GM21786 (cell line): ENCODE results near the gene ZNRF1.
"Not testable (repeated sequence)": the region's sequence is repeated elsewhere in the genome, so short reads cannot be mapped to it uniquely, and the experiment has no call there.

Experiments used
- ATAC-seq: cut with Tn5 transposase; IDR thresholded peaks from one replicate; pipeline ENCODE4 v1.9.1; 2021; ENCODE audit not compliant: unreplicated experiment

ZNRF1 gene

DNA sequence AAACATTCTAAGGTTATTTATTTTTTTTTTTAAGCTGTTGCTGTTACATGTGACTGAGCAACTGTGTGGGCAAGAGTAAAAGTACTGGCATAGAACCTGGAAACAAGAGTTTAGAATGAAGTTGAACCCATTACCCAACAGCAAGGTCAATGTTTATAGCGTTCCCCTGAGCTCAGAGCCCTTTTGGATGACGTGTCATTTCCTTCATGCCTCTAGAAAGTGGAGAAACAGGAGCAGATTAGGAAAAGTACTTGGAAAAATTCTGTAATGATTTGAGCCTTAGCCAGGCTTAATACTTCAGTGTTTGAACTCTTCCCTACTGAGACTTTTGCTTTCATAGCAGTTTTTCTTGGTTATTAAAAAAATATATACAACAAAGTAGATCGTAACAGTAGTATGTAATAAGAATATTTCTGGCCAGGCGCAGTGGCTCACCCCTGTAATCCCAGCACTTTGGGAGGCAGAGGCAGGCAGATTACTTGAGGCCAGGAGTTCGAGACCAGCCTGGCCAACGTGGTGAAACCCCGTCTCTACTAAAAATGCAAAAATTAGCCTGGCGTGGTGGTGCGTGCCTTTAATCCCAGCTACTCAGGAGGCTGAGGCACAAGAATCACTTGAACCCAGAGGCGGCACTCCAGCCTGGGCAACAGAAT is 27.5 kb downstream of the ZNRF1 start:
- ATAC-seq = not testable (repeated sequence)

DNA sequence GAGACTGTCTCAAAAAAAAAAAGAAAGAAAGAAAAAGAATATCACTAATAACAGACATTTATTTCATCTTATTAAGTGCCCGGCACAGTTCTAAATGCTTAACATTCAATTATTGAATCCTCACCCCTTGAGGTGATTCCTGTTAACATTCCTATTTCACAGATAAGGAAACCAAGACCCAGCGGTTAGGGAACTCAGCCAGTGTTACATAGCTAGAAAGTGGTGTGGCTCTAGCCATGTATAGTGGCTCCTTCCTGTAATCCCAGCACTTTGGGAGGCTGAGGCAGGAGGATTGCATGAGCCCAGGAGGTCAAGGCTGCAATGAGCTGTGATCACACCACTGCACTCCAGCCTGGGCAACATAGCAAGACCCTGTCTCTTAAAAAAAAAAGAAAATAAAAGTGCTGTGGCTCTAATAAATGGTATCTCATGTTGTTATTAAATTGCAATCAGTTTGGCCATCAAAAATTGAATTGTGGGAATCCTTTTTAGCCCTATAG is 28.1 kb downstream of the ZNRF1 start:
- ATAC-seq = no peak

DNA sequence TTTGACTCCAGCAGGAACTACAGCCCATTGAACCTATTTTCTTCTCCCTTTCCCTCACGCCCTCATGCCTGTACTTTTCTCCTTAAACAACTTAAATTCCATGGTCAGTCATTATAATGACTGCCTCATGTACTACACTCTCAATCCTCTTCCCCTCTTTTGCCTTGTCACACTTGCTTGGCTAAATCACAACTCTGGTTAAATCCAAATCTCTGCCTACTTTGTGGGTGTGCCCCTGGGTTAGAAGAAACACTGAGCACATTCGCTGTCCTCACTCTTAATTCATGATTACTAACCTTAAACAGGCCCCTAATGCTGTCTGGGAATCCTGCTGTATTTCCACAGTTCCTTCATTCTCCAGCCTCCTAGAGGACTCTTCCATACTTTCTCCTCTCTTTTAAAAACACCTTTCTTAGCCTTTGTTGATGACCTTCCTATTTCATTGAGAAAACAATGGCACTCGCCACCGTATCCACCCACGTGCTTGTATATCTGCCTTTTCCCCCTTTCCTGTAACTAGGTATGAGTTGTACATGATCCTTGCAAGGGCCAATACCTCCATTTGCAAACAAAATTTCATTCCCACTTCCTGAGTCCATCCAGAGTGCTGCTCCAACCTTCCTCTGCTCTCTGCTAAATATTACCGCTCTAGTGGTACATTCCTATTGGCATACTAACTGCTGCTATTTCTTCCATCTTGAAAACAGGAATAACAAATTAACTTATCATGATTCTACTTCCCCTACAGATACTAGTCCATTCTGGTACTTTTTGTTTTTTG is 28.9 kb downstream of the ZNRF1 start:
- no peak for ATAC-seq

DNA sequence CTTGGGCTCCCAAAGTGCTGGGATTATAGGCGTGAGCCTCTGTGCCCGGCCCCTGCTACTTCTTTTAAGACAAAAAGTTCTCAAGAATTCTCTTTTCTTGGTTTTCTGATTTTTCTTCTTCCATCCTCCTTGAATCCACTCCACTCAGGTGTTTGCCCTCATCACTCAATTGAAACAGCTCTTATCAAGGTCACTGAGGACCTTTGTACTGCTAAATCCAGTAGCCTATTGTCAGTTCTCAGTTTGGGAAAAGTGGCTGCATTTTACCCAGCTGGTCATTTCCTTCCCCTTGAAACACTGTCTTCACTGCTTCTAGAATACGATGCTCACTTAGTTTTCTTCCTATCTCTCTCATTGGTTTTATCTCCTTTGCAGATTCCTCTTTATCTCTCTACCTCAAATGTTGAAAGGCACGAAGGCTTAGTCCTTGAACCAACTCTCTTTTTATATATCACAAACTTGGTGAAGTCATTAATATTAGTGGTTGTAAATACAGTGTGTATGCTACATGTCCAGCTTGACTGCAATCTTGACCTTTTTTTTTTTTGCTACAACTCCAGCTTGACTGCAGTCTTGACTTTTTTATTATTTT is 29.8 kb downstream of the ZNRF1 start:
- ATAC-seq = no peak

DNA sequence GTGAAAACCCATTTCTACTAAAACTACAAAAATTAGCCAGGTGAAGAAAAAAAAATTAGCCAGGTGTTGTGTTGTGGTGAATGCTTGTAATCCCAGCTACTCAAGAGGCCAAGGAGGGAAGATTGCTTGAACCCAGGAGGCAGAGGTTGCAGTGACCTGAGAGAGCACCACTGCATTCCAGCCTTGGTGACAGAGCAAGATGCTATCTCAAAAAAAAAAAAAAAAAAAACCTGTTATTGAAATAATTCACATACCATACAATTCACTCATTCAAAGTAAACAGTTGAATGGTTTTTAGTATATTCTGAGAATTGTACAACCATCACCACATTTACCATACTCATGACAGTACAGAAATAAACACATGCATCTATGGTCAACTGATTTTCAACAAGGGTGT is 31.0 kb downstream of the ZNRF1 start:
- no peak for ATAC-seq

DNA sequence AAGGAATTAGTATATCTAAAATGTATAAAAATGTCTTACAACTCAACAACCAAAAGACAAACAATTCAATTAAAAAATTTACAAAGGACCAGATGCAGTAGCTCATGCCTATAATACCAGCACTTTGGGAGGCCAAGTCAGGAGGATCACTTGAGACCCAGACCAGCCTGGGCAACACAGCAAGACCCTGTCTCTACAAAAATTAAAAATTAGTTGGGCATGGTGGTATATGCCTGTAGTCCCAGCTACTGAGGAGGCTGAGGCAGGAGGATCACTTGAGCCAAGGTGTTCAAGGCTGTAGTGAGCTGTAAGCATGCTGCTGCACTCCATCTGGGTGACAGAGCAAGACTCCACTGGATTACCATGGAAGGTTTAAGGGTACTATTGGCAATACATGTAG is 33.8 kb downstream of the ZNRF1 start:
- ATAC-seq = no peak

DNA sequence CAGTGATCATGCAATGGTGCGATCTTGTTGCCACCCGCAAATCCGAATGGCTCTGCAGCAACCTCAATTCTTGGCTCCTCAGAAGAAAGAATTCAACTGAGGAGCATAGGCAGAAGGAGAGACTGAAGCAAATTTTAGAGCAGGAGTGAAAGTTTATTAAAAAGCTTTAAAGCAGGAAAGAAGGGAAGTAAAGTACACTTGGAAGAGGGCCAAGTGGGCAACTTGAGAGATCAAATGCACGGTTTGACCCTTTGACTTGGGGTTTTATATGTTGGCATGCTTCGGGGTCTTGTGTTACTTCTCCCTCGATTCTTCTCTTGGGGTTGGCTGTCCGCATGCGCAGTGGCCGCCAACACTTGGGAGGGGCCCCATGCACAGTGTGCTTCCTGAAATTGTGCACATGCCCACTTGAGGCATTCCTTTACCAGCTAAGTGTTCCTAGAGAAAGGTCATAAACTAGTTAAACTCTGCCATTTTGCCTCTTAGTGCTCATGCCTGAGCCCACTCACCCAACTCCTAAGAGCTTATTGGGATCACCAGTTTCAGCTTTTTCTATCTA is 36.7 kb downstream of the ZNRF1 start:
- no peak for ATAC-seq

DNA sequence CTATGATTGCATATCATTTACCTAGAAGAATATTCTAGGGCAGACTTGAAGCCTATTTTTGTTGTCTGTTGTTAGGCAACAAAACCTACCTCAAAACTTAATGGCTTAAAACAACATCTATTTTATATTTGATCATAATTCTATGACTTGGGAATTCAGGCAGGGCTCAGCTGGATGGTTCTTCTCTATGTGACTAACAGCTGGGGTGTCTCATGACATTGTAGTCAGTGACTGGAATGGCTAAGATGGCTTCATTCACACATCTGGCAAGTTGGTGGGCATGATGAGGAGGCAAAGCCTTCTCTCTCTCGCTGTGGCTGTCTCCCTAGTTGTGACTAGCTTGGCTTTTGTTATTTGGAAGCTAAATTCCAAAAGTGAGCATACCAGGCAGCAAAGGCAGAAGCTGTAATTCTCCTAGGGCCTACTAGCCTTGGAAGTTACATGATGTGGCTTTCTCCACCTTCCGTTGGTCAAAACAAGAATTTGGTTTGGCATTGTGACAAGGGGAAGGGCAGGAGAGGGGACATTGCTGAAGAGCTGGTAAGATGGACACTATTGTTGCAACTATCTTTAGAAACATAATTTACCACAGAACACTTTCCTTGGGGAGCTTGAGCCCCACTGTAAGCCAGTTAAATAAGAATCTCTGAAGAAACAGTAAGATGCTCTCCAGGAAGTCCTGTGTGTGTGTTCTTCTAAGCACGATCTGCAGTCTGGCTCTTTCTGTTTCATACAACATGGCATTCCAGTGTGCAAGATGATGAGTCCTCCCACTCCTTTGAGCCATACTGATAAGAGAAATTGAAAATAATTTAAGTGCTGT is 39.4 kb downstream of the ZNRF1 start:
- no peak for ATAC-seq

DNA sequence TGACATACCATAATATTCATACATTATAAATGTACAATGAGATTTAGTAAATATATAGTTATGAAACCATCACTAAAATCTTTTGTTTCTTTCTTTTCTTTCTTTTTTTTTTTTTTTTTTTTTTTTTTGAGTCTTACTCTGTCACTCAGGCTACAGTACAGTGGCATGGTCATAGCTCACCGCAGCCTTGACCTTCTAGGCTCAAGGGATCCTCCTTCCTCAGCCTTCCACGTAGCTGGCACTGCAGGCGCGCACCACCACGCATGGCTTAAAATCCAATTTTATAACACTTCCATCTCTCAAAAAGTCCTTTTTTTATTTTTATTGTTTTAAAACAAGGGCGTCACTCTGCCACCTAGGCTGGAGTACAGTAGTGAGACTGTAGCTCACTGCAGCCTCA is 41.1 kb downstream of the ZNRF1 start:
- no peak for ATAC-seq

DNA sequence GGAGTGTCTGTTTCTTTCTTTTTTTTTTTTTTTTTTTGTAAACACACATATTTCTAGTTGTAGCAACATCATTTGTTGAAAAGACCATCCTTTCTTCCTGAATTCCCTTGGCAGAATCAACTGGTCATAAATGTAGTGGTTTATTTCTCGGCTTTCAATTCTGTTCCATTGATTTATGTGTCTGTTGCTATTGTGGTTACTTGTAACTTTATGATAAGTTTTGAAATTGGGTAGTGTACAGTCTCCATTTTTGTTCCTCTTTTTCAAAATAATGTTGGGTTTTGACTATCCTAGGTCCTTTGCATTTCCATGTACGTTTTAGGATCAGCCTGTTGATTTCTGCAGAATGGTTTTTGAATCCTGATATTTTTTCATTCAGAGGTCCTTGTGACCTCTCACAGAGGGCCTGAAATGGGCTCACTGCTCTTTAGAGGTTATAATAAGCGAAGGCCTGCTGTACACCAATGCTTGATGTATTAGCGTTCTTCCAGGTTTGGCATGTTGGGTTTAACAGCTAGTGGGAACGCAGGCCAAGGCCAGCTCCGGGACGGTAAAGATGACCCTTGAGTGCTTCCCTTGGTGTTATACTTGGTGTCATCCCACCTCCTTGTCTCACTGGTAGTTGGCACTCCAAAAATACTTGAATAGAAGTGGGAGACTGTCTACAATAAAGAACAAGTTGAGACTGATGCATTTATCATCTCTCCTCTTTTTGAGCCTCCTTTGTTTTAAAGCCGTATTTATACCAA is 43.8 kb downstream of the ZNRF1 start:
- ATAC-seq = peak; percentile 32

DNA sequence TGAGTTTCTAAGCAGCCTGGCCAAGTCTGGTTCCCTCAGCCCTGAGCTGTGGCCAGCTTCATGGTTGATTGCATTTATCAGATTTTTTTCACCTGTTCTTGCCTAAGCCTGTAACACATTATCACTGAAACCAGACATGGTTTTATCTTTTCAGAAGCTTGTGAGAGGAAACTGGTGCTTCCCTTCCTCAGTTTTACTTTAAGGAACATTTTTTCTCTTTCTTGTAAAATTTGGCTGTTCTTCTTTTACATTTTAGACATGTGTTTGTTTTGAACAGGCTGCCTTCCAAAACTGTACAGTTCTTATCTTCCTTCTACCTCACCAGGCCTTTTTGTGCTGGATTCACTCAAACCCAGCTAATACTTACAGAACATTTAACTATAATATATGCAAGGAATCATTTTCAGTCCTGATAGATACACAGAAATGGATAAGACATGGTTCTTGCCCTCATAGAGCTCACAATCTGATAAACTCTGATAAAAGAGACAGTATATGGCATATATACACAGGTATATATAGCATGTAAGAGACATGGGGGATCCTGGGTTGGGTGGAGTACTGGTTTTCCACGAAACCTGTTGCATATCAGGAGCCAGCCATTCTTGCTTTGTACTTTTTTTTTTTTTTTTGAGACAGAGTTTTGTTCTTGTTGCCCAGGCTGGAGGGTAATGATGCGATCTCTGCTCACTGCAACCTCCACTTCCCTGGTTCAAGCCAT is 44.5 kb downstream of the ZNRF1 start:
- peak; percentile 80 for ATAC-seq

DNA sequence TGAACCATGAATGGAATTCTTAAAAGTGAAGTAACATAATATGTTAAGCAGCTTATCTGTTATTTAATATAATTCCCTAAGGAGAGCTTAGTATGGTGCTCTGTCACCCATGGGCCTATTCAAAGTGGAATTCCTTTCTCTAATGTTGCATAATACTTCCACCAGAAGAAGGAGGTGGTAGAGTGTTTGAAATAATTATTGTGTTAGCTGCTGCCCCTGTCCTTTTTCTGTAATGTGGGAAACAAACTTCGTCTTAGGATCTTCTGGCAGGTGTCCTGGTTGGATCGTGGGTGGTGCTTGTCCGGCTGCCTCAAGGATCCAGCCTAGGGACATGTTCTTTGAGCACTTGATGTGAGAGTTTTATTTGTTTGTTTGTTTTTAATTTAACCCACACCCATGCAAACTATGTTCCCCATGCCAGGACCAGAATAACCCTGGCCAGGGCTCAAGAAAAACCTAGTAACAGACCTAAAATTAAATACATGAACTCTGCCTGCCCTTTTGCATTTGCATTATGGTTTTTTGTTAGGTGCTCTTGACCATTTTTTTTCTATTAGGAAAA is 46.1 kb downstream of the ZNRF1 start:
- no peak for ATAC-seq

DNA sequence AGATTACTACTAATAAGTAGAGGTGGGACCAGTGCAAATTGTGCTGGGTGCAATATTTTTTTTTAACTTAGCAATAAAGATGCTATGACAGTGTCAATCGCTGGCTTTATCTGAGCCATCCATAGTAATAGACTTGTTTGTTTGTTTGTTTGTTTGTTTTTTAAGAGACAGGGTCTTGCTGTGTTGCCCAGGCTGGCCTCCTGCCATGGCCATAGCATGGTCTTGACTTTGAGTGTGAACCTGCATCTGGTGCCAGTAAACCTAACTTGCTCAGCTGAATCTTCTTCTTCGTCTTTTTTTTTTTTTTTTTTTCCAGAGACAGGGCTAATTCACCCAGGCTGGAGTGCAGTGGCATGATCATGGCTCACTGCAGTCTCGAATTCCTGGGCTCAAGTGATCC is 46.6 kb downstream of the ZNRF1 start:
- ATAC-seq = no peak

DNA sequence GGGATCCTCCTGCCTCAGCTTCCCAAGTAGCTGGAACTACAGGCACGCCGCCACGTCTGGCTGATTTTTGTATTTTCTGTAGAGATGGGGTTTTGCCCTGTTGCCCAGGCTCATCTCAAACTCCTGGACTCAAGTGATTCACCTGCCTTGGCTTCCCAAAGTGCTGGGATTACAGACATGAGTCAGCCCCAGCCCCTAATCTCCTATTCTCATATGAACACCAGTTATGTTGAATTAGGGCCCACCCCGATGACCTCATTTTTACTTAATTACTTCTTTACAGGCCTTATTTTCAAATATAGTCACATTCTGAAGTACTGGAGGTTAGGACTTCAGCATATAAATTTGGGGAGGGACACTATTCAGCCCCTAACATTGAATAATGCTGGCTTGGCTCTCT is 49.2 kb downstream of the ZNRF1 start:
- ATAC-seq = no peak

DNA sequence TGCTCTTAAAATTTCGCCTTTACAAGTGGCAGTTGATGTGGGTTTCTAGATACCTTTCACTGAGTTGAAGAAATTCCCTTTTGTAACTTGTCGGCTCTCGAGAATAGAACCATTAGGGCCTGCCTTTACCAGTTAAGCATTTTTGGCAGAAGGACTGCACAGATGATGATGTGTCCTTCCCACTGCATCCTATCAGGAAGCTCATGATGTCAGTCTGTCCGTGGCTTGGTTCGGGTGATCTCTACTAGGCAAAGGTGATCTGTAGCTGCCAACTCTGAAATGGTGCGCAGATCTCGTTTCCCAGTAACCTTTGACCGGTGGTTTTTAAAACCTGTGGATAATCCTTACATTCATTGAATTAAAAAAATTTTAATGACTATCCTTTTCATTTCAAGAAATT is 49.7 kb downstream of the ZNRF1 start:
- ATAC-seq = no peak

DNA sequence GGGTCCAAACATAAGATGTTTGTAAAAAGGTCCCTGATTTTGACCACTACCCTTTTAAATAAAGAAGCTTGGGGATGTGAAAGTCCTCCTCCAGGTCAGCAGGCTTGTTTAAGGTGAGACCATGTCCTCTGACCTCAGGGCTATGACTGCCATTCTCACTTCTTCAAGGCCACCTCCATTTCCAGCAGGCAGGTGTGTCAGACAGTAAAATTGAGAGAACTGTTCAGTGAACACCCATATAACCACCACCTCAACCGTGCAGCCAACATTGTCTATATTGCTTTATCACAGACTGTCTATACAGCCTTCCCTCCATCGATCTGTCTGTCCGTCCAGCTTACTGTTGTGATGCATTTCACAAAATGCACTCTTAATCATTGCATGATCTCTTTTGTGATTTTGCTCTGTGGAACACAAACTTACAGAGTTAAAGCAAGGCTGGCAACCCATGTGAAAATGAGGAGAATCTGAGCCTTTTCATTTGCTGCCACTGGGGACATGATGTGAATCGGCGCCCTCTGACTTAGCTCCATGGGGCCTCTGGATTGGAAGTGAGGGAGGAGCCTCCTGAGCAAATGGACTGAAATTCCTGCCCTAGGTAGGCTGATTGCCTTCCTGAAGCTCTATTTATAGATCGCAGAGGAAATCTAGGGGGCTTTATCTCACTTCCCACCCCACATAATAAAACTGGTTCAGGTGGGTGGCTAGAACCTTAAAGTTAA is 53.8 kb downstream of the ZNRF1 start:
- ATAC-seq = no peak

DNA sequence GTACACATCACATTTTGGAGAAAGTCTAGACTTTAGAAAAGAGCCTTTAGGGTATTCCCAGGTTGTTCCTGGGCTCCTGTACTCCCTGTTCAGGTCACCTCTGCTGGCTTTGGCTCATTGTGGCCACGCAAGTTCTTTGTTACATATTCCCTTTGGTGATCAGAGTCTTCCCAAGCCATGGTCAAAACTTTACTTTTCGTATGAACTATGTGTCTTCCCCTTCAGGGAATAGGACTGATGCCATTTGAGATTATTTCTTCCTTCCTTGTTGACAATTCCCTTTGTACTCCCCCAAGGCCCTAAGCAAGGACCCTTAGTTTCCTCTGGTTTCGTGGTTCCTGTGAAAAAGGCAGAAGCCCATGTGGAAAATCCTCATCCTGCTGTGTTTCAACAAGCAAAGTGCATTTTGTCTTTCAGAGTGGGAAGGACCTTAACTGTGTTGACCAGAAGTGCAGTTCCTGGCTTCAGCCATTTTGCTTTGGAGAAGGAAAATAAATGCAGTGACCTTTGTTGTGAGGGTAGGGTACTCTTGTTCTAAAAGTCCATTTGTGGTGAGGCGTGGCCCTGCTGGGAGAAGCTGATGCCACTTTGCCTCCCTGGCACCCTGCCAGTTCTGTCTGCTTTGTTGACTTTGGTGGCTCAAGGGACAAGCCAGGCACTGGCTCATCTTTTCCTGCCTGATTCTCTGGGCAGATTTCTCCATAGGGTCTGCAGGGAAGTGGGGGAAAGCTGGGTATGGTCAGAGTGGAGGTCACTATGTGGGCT is 55.1 kb downstream of the ZNRF1 start:
- ATAC-seq = no peak

DNA sequence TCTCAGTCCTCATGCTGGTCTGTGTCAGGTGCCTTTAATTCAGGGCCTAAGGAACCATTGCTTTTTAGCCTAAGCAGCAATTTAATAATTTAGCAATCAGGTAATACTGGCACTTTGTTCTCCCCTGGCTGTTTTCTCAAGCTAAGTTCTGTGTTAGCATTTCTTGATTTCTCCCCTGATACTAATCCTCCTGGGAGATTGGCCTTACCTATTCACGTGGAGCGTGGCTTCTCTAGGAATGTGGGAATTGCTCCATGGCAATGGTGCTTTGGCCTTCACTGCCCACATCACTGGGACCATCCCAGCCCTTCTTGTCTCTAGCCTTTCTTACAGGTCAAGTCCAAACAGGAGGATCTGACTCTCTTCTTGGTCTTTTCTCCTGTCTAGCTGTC is 55.7 kb downstream of the ZNRF1 start:
- ATAC-seq = no peak
